PFSK-1 (cell line): ENCODE results near the gene ST3GAL5.

Experiments used
- POLR2AphosphoS5 ChIP-seq: IDR thresholded peaks from 2 replicates; pipeline ENCODE4 v1.6.1; 2012; ENCODE audit warnings: low read depth, mild to moderate bottlenecking, control low read depth, low read length, moderate library complexity
- SIN3A ChIP-seq: IDR thresholded peaks from 2 replicates; pipeline ENCODE4 v1.6.1; 2012; ENCODE audit warnings: mild to moderate bottlenecking, low read length, moderate library complexity, borderline replicate concordance; ENCODE audit not compliant: insufficient read depth
- TAF1 ChIP-seq: IDR thresholded peaks from 2 replicates; pipeline ENCODE4 v1.6.1; 2012; ENCODE audit warnings: low read length, control low read depth, borderline replicate concordance; ENCODE audit not compliant: insufficient read depth
- TF ChIP-seq, protein P1 (sequence below), 2 experiments: IDR thresholded peaks; 2 replicates each; pipeline versions ENCODE4 v1.6.1 to v1.8.0; 2011 to 2012; ENCODE audit warnings: low read depth in 2 of 2, low read length in 2 of 2, control low read depth in 1 of 2, inconsistent platforms in 1 of 2, mild to moderate bottlenecking in 1 of 2, moderate library complexity in 1 of 2; ENCODE audit not compliant: insufficient read depth in 1 of 2

DNA sequence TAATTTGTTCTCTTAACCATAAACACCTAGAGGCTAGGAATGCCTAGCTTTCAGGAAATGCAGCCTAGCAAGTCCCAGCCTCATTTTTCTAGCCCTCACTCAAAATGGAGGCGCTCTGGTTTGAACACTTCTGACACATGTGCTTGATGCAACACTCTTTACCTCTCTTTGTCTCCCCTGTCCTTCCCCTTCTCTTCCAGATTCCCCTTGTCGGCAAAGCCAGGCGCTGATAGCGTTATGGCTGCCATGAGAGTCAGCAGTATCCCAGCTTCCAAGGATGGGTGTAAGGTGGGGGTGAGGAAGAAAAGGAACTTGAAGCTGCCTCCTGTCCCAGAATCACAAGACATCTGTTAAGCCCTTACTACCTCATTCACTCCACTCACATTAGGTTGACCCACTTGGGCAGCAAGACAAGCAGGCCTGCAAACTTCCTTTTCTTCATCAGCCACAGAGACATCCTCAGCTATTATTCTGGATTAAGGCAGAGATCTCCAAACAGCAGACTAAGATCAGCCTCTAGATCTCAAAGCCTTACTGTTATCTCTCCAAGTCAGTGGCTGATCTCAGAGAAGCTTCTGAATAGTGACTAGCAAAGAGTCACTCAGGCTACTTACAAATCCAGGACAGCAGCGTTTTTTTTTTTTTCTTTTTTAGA, 1.9 kb upstream of the ST3GAL5 start:
- TF ChIP-seq SIN3A (no peak), POLR2AphosphoS5 (no peak), TAF1 (no peak)
- TF ChIP-seq, protein P1, sequence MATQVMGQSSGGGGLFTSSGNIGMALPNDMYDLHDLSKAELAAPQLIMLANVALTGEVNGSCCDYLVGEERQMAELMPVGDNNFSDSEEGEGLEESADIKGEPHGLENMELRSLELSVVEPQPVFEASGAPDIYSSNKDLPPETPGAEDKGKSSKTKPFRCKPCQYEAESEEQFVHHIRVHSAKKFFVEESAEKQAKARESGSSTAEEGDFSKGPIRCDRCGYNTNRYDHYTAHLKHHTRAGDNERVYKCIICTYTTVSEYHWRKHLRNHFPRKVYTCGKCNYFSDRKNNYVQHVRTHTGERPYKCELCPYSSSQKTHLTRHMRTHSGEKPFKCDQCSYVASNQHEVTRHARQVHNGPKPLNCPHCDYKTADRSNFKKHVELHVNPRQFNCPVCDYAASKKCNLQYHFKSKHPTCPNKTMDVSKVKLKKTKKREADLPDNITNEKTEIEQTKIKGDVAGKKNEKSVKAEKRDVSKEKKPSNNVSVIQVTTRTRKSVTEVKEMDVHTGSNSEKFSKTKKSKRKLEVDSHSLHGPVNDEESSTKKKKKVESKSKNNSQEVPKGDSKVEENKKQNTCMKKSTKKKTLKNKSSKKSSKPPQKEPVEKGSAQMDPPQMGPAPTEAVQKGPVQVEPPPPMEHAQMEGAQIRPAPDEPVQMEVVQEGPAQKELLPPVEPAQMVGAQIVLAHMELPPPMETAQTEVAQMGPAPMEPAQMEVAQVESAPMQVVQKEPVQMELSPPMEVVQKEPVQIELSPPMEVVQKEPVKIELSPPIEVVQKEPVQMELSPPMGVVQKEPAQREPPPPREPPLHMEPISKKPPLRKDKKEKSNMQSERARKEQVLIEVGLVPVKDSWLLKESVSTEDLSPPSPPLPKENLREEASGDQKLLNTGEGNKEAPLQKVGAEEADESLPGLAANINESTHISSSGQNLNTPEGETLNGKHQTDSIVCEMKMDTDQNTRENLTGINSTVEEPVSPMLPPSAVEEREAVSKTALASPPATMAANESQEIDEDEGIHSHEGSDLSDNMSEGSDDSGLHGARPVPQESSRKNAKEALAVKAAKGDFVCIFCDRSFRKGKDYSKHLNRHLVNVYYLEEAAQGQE (IDR thresholded peaks at IDR 0.05; ENCODE audit: insufficient read depth in 1 of 2, low read depth in 2 of 2, low read length in 2 of 2), result no peak
